Measurements from ENCODE around the gene JMJD8.

DNA sequence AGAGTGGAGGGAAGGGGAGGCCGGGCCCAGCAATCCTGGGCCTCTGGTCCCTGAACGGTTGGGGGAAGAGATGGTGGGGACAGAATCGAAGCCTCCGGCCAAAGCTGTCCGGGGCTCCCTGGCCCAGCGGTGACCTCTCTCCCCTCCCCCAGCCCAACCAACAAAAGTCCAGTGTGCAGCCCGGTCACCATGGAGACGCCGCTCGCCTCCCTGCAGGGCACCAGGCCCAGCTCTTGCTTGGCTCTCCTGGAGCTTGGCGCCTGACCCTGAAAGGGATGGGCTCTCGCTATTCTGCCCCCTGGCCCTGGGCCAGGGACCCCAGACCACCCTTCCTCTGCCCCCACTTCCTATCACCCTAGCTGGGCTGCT lies 32.0 kb upstream of the JMJD8 start:
- TF ChIP-seq, protein P1, sequence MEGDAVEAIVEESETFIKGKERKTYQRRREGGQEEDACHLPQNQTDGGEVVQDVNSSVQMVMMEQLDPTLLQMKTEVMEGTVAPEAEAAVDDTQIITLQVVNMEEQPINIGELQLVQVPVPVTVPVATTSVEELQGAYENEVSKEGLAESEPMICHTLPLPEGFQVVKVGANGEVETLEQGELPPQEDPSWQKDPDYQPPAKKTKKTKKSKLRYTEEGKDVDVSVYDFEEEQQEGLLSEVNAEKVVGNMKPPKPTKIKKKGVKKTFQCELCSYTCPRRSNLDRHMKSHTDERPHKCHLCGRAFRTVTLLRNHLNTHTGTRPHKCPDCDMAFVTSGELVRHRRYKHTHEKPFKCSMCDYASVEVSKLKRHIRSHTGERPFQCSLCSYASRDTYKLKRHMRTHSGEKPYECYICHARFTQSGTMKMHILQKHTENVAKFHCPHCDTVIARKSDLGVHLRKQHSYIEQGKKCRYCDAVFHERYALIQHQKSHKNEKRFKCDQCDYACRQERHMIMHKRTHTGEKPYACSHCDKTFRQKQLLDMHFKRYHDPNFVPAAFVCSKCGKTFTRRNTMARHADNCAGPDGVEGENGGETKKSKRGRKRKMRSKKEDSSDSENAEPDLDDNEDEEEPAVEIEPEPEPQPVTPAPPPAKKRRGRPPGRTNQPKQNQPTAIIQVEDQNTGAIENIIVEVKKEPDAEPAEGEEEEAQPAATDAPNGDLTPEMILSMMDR (IDR thresholded peaks at IDR 0.05) = no peak
- no peak for TF ChIP-seq POLR2A (IDR thresholded peaks at IDR 0.05)
